ENCODE results near the gene CHAD. TPM values are rescaled to one million over a fixed set of nuclear protein-coding genes. Genes with fewer than 3 reads are reported as not detected.
"Not testable (repeated sequence)": the region's sequence is repeated elsewhere in the genome, so short reads cannot be mapped to it uniquely, and the experiment has no call there.

Gene CHAD
- total RNA-seq, 1 experiment from 2014 or later: not detected

- no peak for DNase-seq (ENCODE audit: low spot score)
These were observed 6.7 kb upstream of the CHAD start for GRCh38 chr17:50475362-50475761.

GRCh38 chr17:50474523-50474922 lies 5.8 kb upstream of the CHAD start:
- no peak for DNase-seq (ENCODE audit: low spot score)

GRCh38 chr17:50473901-50474300 lies 5.2 kb upstream of the CHAD start:
- no peak for DNase-seq (ENCODE audit: low spot score)

GRCh38 chr17:50472761-50473161 lies 4.1 kb upstream of the CHAD start:
- not testable (repeated sequence) for DNase-seq (ENCODE audit: low spot score)

GRCh38 chr17:50472286-50472685 lies 3.6 kb upstream of the CHAD start:
- no peak for DNase-seq (ENCODE audit: low spot score)

GRCh38 chr17:50471009-50471905 lies 2.6 kb upstream of the CHAD start:
- DNase-seq (ENCODE audit: low spot score): no peak

- no peak for DNase-seq (ENCODE audit: low spot score)
These were observed 1.7 kb upstream of the CHAD start for GRCh38 chr17:50470426-50470825.

- no peak for DNase-seq (ENCODE audit: low spot score)
These were observed 1.1 kb upstream of the CHAD start for GRCh38 chr17:50469671-50470305.

GRCh38 chr17:50469208-50469605 lies 527 bp upstream of the CHAD start:
- DNase-seq (ENCODE audit: low spot score): no peak

- no peak for DNase-seq (ENCODE audit: low spot score)
These were observed 801 bp downstream of the CHAD start for GRCh38 chr17:50467855-50468303.

GRCh38 chr17:50467114-50467854 lies 1.4 kb downstream of the CHAD start:
- no peak for DNase-seq (ENCODE audit: low spot score)

- DNase-seq (ENCODE audit: low spot score): no peak
These were observed 2.1 kb downstream of the CHAD start for GRCh38 chr17:50466371-50467113.

GRCh38 chr17:50465635-50466034 lies 3.0 kb downstream of the CHAD start:
- no peak for DNase-seq (ENCODE audit: low spot score)

- DNase-seq (ENCODE audit: low spot score): no peak
These were observed 3.5 kb downstream of the CHAD start for GRCh38 chr17:50465171-50465570.

- DNase-seq (ENCODE audit: low spot score): no peak
These were observed 3.9 kb downstream of the CHAD start for GRCh38 chr17:50464736-50465135.

GRCh38 chr17:50464121-50464520 lies 4.6 kb downstream of the CHAD start:
- no peak for DNase-seq (ENCODE audit: low spot score)

- DNase-seq (ENCODE audit: low spot score): no peak
These were observed 6.2 kb downstream of the CHAD start for GRCh38 chr17:50462446-50462845.

GRCh38 chr17:50461550-50462132 lies 7.0 kb downstream of the CHAD start:
- DNase-seq (ENCODE audit: low spot score): no peak

- DNase-seq (ENCODE audit: low spot score): no peak
These were observed 7.7 kb downstream of the CHAD start for GRCh38 chr17:50460831-50461526.

GRCh38 chr17:50459756-50460155 lies 8.9 kb downstream of the CHAD start:
- no peak for DNase-seq (ENCODE audit: low spot score)

Data from A172 (cell line).